Measurements from ENCODE around the gene BACE2.

Gene BACE2

GRCh38 chr21:41148798-41149197 is 19.2 kb upstream of the BACE2 start:
- no peak overlapping the region for H3K9ac ChIP-seq (ENCODE audit: low read length)
- H3K27me3 ChIP-seq (ENCODE audit: control insufficient read depth, insufficient read depth, low read length), result peaks cover 31% of the 10 kb centered on the region
- no peak overlapping the region for H3K27ac ChIP-seq (ENCODE audit: low read depth, low read length)
- H3K9me3 ChIP-seq (ENCODE audit: control insufficient read depth, insufficient read depth, low read depth, low read length), result no peaks in the 10 kb centered on the region
- H3K36me3 ChIP-seq (ENCODE audit: control insufficient read depth, insufficient read depth, low read length), result no peaks in the 10 kb centered on the region
- no peak overlapping the region for H3K4me3 ChIP-seq (ENCODE audit: low read depth, low read length)
- H3K4me1 ChIP-seq (ENCODE audit: control insufficient read depth, insufficient read depth, low read length), result peaks cover 16% of the 10 kb centered on the region

- no peaks in the 10 kb centered on the region for H3K36me3 ChIP-seq (ENCODE audit: control insufficient read depth, insufficient read depth, low read length)
- no peak overlapping the region for H3K9ac ChIP-seq (ENCODE audit: low read length)
- peaks cover 31% of the 10 kb centered on the region for H3K27me3 ChIP-seq (ENCODE audit: control insufficient read depth, insufficient read depth, low read length)
- H3K27ac ChIP-seq (ENCODE audit: low read depth, low read length), result no peak overlapping the region
- H3K4me3 ChIP-seq (ENCODE audit: low read depth, low read length), result no peak overlapping the region
- H3K9me3 ChIP-seq (ENCODE audit: control insufficient read depth, insufficient read depth, low read depth, low read length), result no peaks in the 10 kb centered on the region
- H3K4me1 ChIP-seq (ENCODE audit: control insufficient read depth, insufficient read depth, low read length), result peaks cover 16% of the 10 kb centered on the region
Measured at GRCh38 chr21:41149199-41149598, 18.8 kb upstream of the BACE2 start.

- Histone ChIP-seq H3K9ac (ENCODE audit: low read length) (no peak overlapping the region), H3K36me3 (ENCODE audit: control insufficient read depth, insufficient read depth, low read length) (no peaks in the 10 kb centered on the region), H3K4me1 (ENCODE audit: control insufficient read depth, insufficient read depth, low read length) (peaks cover 12% of the 10 kb centered on the region), H3K9me3 (ENCODE audit: control insufficient read depth, insufficient read depth, low read depth, low read length) (no peaks in the 10 kb centered on the region), H3K27ac (ENCODE audit: low read depth, low read length) (no peak overlapping the region), H3K4me3 (ENCODE audit: low read depth, low read length) (no peak overlapping the region), H3K27me3 (ENCODE audit: control insufficient read depth, insufficient read depth, low read length) (peaks cover 28% of the 10 kb centered on the region)
Measured at GRCh38 chr21:41152147-41152546, 15.8 kb upstream of the BACE2 start.

GRCh38 chr21:41153443-41153842 is 14.5 kb upstream of the BACE2 start:
- Histone ChIP-seq H3K36me3 (ENCODE audit: control insufficient read depth, insufficient read depth, low read length) (no peaks in the 10 kb centered on the region), H3K9me3 (ENCODE audit: control insufficient read depth, insufficient read depth, low read depth, low read length) (peaks cover 8% of the 10 kb centered on the region), H3K9ac (ENCODE audit: low read length) (no peak overlapping the region), H3K4me1 (ENCODE audit: control insufficient read depth, insufficient read depth, low read length) (no peaks in the 10 kb centered on the region), H3K4me3 (ENCODE audit: low read depth, low read length) (no peak overlapping the region), H3K27me3 (ENCODE audit: control insufficient read depth, insufficient read depth, low read length) (peaks cover 22% of the 10 kb centered on the region), H3K27ac (ENCODE audit: low read depth, low read length) (no peak overlapping the region)

GRCh38 chr21:41156142-41156541 is 11.8 kb upstream of the BACE2 start:
- Histone ChIP-seq H3K4me3 (ENCODE audit: low read depth, low read length) (no peak overlapping the region), H3K36me3 (ENCODE audit: control insufficient read depth, insufficient read depth, low read length) (no peaks in the 10 kb centered on the region), H3K27me3 (ENCODE audit: control insufficient read depth, insufficient read depth, low read length) (no peaks in the 10 kb centered on the region), H3K9ac (ENCODE audit: low read length) (no peak overlapping the region), H3K4me1 (ENCODE audit: control insufficient read depth, insufficient read depth, low read length) (no peaks in the 10 kb centered on the region; the same call in 1 of the 2 replicates), H3K9me3 (ENCODE audit: control insufficient read depth, insufficient read depth, low read depth, low read length) (peaks cover 10% of the 10 kb centered on the region), H3K27ac (ENCODE audit: low read depth, low read length) (no peak overlapping the region)

GRCh38 chr21:41158026-41158425 is 9.9 kb upstream of the BACE2 start:
- no peak overlapping the region for H3K27ac ChIP-seq (ENCODE audit: low read depth, low read length)
- no peak overlapping the region for H3K4me3 ChIP-seq (ENCODE audit: low read depth, low read length)
- H3K9me3 ChIP-seq (ENCODE audit: control insufficient read depth, insufficient read depth, low read depth, low read length), result peaks cover 10% of the 10 kb centered on the region
- peaks cover 8% of the 10 kb centered on the region for H3K27me3 ChIP-seq (ENCODE audit: control insufficient read depth, insufficient read depth, low read length)
- H3K4me1 ChIP-seq (ENCODE audit: control insufficient read depth, insufficient read depth, low read length), result no peaks in the 10 kb centered on the region; the same call in 1 of the 2 replicates
- H3K9ac ChIP-seq (ENCODE audit: low read length), result no peak overlapping the region
- H3K36me3 ChIP-seq (ENCODE audit: control insufficient read depth, insufficient read depth, low read length), result no peaks in the 10 kb centered on the region

GRCh38 chr21:41160036-41160435 is 7.9 kb upstream of the BACE2 start:
- no peaks in the 10 kb centered on the region; the same call in 1 of the 2 replicates for H3K4me1 ChIP-seq (ENCODE audit: control insufficient read depth, insufficient read depth, low read length)
- H3K4me3 ChIP-seq (ENCODE audit: low read depth, low read length), result no peak overlapping the region
- H3K27ac ChIP-seq (ENCODE audit: low read depth, low read length), result no peak overlapping the region
- peaks cover 10% of the 10 kb centered on the region for H3K9me3 ChIP-seq (ENCODE audit: control insufficient read depth, insufficient read depth, low read depth, low read length)
- peaks cover 13% of the 10 kb centered on the region for H3K27me3 ChIP-seq (ENCODE audit: control insufficient read depth, insufficient read depth, low read length)
- H3K36me3 ChIP-seq (ENCODE audit: control insufficient read depth, insufficient read depth, low read length), result no peaks in the 10 kb centered on the region
- no peak overlapping the region for H3K9ac ChIP-seq (ENCODE audit: low read length)

GRCh38 chr21:41161428-41161827 is 6.5 kb upstream of the BACE2 start:
- H3K4me1 ChIP-seq (ENCODE audit: control insufficient read depth, insufficient read depth, low read length), result no peaks in the 10 kb centered on the region; the same call in 1 of the 2 replicates
- H3K27me3 ChIP-seq (ENCODE audit: control insufficient read depth, insufficient read depth, low read length), result peaks cover 27% of the 10 kb centered on the region
- H3K4me3 ChIP-seq (ENCODE audit: low read depth, low read length), result no peak overlapping the region
- no peak overlapping the region for H3K9ac ChIP-seq (ENCODE audit: low read length)
- H3K9me3 ChIP-seq (ENCODE audit: control insufficient read depth, insufficient read depth, low read depth, low read length), result peaks cover 10% of the 10 kb centered on the region
- H3K36me3 ChIP-seq (ENCODE audit: control insufficient read depth, insufficient read depth, low read length), result no peaks in the 10 kb centered on the region
- H3K27ac ChIP-seq (ENCODE audit: low read depth, low read length), result no peak overlapping the region

- no peak overlapping the region for H3K4me3 ChIP-seq (ENCODE audit: low read depth, low read length)
- peaks cover 34% of the 10 kb centered on the region for H3K27me3 ChIP-seq (ENCODE audit: control insufficient read depth, insufficient read depth, low read length)
- H3K9ac ChIP-seq (ENCODE audit: low read length), result no peak overlapping the region
- no peak overlapping the region for H3K27ac ChIP-seq (ENCODE audit: low read depth, low read length)
- H3K36me3 ChIP-seq (ENCODE audit: control insufficient read depth, insufficient read depth, low read length), result no peaks in the 10 kb centered on the region
- peaks cover 3% of the 10 kb centered on the region; the same call in 1 of the 2 replicates for H3K4me1 ChIP-seq (ENCODE audit: control insufficient read depth, insufficient read depth, low read length)
- peaks cover 10% of the 10 kb centered on the region for H3K9me3 ChIP-seq (ENCODE audit: control insufficient read depth, insufficient read depth, low read depth, low read length)
Measured at GRCh38 chr21:41162096-41162495, 5.9 kb upstream of the BACE2 start.

- Histone ChIP-seq H3K4me3 (ENCODE audit: low read depth, low read length) (no peak overlapping the region), H3K27me3 (ENCODE audit: control insufficient read depth, insufficient read depth, low read length) (peaks cover 39% of the 10 kb centered on the region), H3K27ac (ENCODE audit: low read depth, low read length) (no peak overlapping the region), H3K9me3 (ENCODE audit: control insufficient read depth, insufficient read depth, low read depth, low read length) (peaks cover 6% of the 10 kb centered on the region; the same call in 1 of the 2 replicates), H3K4me1 (ENCODE audit: control insufficient read depth, insufficient read depth, low read length) (peaks cover 3% of the 10 kb centered on the region; the same call in 1 of the 2 replicates), H3K36me3 (ENCODE audit: control insufficient read depth, insufficient read depth, low read length) (no peaks in the 10 kb centered on the region), H3K9ac (ENCODE audit: low read length) (no peak overlapping the region)
Measured at GRCh38 chr21:41163091-41163490, 4.9 kb upstream of the BACE2 start.

GRCh38 chr21:41164052-41164451 is 3.9 kb upstream of the BACE2 start:
- no peak overlapping the region for H3K4me3 ChIP-seq (ENCODE audit: low read depth, low read length)
- no peak overlapping the region for H3K27ac ChIP-seq (ENCODE audit: low read depth, low read length)
- no peaks in the 10 kb centered on the region for H3K9me3 ChIP-seq (ENCODE audit: control insufficient read depth, insufficient read depth, low read depth, low read length)
- H3K27me3 ChIP-seq (ENCODE audit: control insufficient read depth, insufficient read depth, low read length), result peaks cover 43% of the 10 kb centered on the region
- H3K36me3 ChIP-seq (ENCODE audit: control insufficient read depth, insufficient read depth, low read length), result no peaks in the 10 kb centered on the region
- H3K4me1 ChIP-seq (ENCODE audit: control insufficient read depth, insufficient read depth, low read length), result peaks cover 4% of the 10 kb centered on the region; the same call in 1 of the 2 replicates
- H3K9ac ChIP-seq (ENCODE audit: low read length), result no peak overlapping the region

All from HUES6 (cell line).